Bronchial epithelial cell (primary cell): ENCODE measurements around the gene ZNF76. TPM values are rescaled to one million over a fixed set of nuclear protein-coding genes. Genes with fewer than 3 reads are reported as not detected.

Experiments
- DNase-seq: peaks from one replicate; pipeline ENCODE4 v3.0.0-alpha.2; 2010; ENCODE audit warnings: low read depth
- FAIRE-seq: peaks from 2 replicates; lab custom pipeline; 2011; peaks lifted over from hg19 to GRCh38; lab: Jason Lieb, UNC
- H3K27me3 ChIP-seq: 2 replicates; pipeline ENCODE4 v1.5.1; 2011; ENCODE audit warnings: low read length; ENCODE audit not compliant: control insufficient read depth, insufficient read depth
- H3K36me3 ChIP-seq: 2 replicates; pipeline ENCODE4 v1.5.1; 2011; ENCODE audit warnings: low read length; ENCODE audit not compliant: control insufficient read depth, insufficient read depth
- H3K4me3 ChIP-seq: 2 replicates; pipeline ENCODE4 v1.5.1; 2011; ENCODE audit warnings: mild to moderate bottlenecking, low read depth, low read length, control low read depth
- CTCF ChIP-seq: IDR thresholded peaks from 2 replicates; pipeline ENCODE4 v1.5.1; 2011; ENCODE audit warnings: mild to moderate bottlenecking, moderate library complexity, low read length, control low read depth, inconsistent platforms; ENCODE audit not compliant: insufficient read depth, severe bottlenecking
- total RNA-seq: library from RNA; depleted of rRNA; stranded (reverse); fragments of >200 nt; gene quantifications from 2 replicates; pipeline ENCODE4 v1.2.1, GENCODE V29; 2014

Gene ZNF76
- total RNA-seq, 1 donor from 2014 or later = 5.3 TPM

- H3K27me3 ChIP-seq = no peaks in the 10 kb centered on the region
- no peak overlapping the region for H3K4me3 ChIP-seq
- FAIRE-seq (no peak), DNase-seq (no peak)
- TF ChIP-seq CTCF = no peak
- H3K36me3 ChIP-seq = no peaks in the 10 kb centered on the region
Observed at GRCh38 chr6:35238843-35239289, 20.7 kb upstream of the ZNF76 start.

GRCh38 chr6:35239581-35239980 lies 20.0 kb upstream of the ZNF76 start:
- Histone ChIP-seq H3K36me3 (no peaks in the 10 kb centered on the region), H3K27me3 (no peaks in the 10 kb centered on the region), H3K4me3 (no peak overlapping the region)
- DNase-seq (no peak), FAIRE-seq (no peak)
- TF ChIP-seq CTCF = no peak

GRCh38 chr6:35240838-35241801 lies 18.4 kb upstream of the ZNF76 start:
- Histone ChIP-seq H3K4me3 (no peak overlapping the region), H3K27me3 (no peaks in the 10 kb centered on the region), H3K36me3 (no peaks in the 10 kb centered on the region)
- DNase-seq = peak; percentile 50
- peak; percentile 93 for FAIRE-seq
- TF ChIP-seq CTCF = peak; percentile 93

- FAIRE-seq = no peak
Observed at GRCh38 chr6:35242486-35242885, 17.0 kb upstream of the ZNF76 start.

GRCh38 chr6:35242906-35243305 lies 16.6 kb upstream of the ZNF76 start:
- FAIRE-seq (no peak), DNase-seq (no peak)
- Histone ChIP-seq H3K27me3 (no peaks in the 10 kb centered on the region), H3K4me3 (no peak overlapping the region), H3K36me3 (no peaks in the 10 kb centered on the region)
- TF ChIP-seq CTCF = no peak

More at GRCh38 chr6:35242486-35242885, 17.0 kb upstream of the ZNF76 start:
- no peak for DNase-seq
- no peak overlapping the region for H3K4me3 ChIP-seq
- TF ChIP-seq CTCF = no peak
- no peaks in the 10 kb centered on the region for H3K36me3 ChIP-seq
- H3K27me3 ChIP-seq = no peaks in the 10 kb centered on the region
